ENCODE measurements around the gene PTCRA. TPM values are rescaled to one million over a fixed set of nuclear protein-coding genes. Genes with fewer than 3 reads are reported as not detected.

The PTCRA gene
- total and polyA plus RNA-seq, 4 donors, result 0.37 to 5.5 (median 4.0) TPM

GRCh38 chr6:42968126-42968701 lies 52.4 kb downstream of the PTCRA start:
- no peak for DNase-seq

GRCh38 chr6:42968783-42969182 lies 52.9 kb downstream of the PTCRA start:
- 73 to 87% methylated on average over 4 of the region's 4 CpGs for WGBS, 2 donors
- no peak for DNase-seq
- Histone ChIP-seq H3K9ac (ENCODE audit: insufficient read depth in 1 of 2, low read length in 2 of 2) (no peak overlapping the region), H3K9me3 (ENCODE audit: control insufficient read depth in 4 of 4, insufficient read depth in 3 of 4, low read length in 3 of 4) (no peaks in the 10 kb centered on the region), H3K27me3 (ENCODE audit: control insufficient read depth in 3 of 3, insufficient read depth in 3 of 3, low read length in 2 of 3) (no peaks in the 10 kb centered on the region), H3K36me3 (ENCODE audit: control insufficient read depth in 4 of 4, insufficient read depth in 4 of 4, low read length in 4 of 4) (peaks cover 2 to 45% (median 13%) of the 10 kb centered on the region in 4 donors), H3K27ac (ENCODE audit: low read depth in 1 of 2, low read length in 1 of 2) (no peak overlapping the region), H3K4me1 (ENCODE audit: control insufficient read depth in 5 of 5, insufficient read depth in 5 of 5, low read length in 5 of 5) (peaks cover 0 to 1% (median 0%) of the 10 kb centered on the region in 5 donors), H3K4me3 (no peak overlapping the region)
- ATAC-seq (ENCODE audit: insufficient read depth, low FRiP score), result no peak
- TF ChIP-seq CTCF (IDR thresholded peaks at IDR 0.05; ENCODE audit: control extremely low read depth, extremely low read depth), result no peak

More at GRCh38 chr6:42968126-42968701, 52.4 kb downstream of the PTCRA start:
- H3K27me3 ChIP-seq (ENCODE audit: control insufficient read depth in 3 of 3, insufficient read depth in 3 of 3, low read length in 2 of 3), result no peaks in the 10 kb centered on the region
- H3K9ac ChIP-seq (ENCODE audit: insufficient read depth in 1 of 2, low read length in 2 of 2), result no peak overlapping the region
- 96 to 98% methylated on average over 12 of the region's 12 CpGs for WGBS, 2 donors
- ATAC-seq (ENCODE audit: insufficient read depth, low FRiP score), result no peak
- no peak overlapping the region for H3K27ac ChIP-seq (ENCODE audit: low read depth in 1 of 2, low read length in 1 of 2)
- H3K4me1 ChIP-seq (ENCODE audit: control insufficient read depth in 5 of 5, insufficient read depth in 5 of 5, low read length in 5 of 5), result no peaks in the 10 kb centered on the region
- H3K9me3 ChIP-seq (ENCODE audit: control insufficient read depth in 4 of 4, insufficient read depth in 3 of 4, low read length in 3 of 4), result no peaks in the 10 kb centered on the region
- no peak overlapping the region for H3K4me3 ChIP-seq
- no peak for TF ChIP-seq CTCF (IDR thresholded peaks at IDR 0.05; ENCODE audit: control extremely low read depth, extremely low read depth)
- H3K36me3 ChIP-seq (ENCODE audit: control insufficient read depth in 4 of 4, insufficient read depth in 4 of 4, low read length in 4 of 4), result peaks cover 2 to 47% (median 13%) of the 10 kb centered on the region in 4 donors

- DNase-seq (no peak), ATAC-seq (ENCODE audit: insufficient read depth, low FRiP score) (no peak)
- no peaks in the 10 kb centered on the region for H3K9me3 ChIP-seq (ENCODE audit: control insufficient read depth in 4 of 4, insufficient read depth in 3 of 4, low read length in 3 of 4)
- H3K9ac ChIP-seq (ENCODE audit: insufficient read depth in 1 of 2, low read length in 2 of 2), result no peak overlapping the region
- H3K36me3 ChIP-seq (ENCODE audit: control insufficient read depth in 4 of 4, insufficient read depth in 4 of 4, low read length in 4 of 4), result peaks cover 2 to 43% (median 13%) of the 10 kb centered on the region in 4 donors
- no peak overlapping the region for H3K4me3 ChIP-seq
- WGBS, 2 donors, result 93 to 96% methylated on average over 2 of the region's 2 CpGs
- no peaks in the 10 kb centered on the region for H3K27me3 ChIP-seq (ENCODE audit: control insufficient read depth in 3 of 3, insufficient read depth in 3 of 3, low read length in 2 of 3)
- H3K4me1 ChIP-seq (ENCODE audit: control insufficient read depth in 5 of 5, insufficient read depth in 5 of 5, low read length in 5 of 5), result peaks cover 0 to 1% (median 0%) of the 10 kb centered on the region in 5 donors
- no peak overlapping the region for H3K27ac ChIP-seq (ENCODE audit: low read depth in 1 of 2, low read length in 1 of 2)
- no peak for TF ChIP-seq CTCF (IDR thresholded peaks at IDR 0.05; ENCODE audit: control extremely low read depth, extremely low read depth)
These were observed 53.6 kb downstream of the PTCRA start for GRCh38 chr6:42969431-42969830.

- H3K9ac ChIP-seq (ENCODE audit: insufficient read depth in 1 of 2, low read length in 2 of 2), result no peak overlapping the region
- 89 to 95% methylated on average over 4 of the region's 4 CpGs for WGBS, 2 donors
- DNase-seq, result no peak
- no peaks in the 10 kb centered on the region for H3K27me3 ChIP-seq (ENCODE audit: control insufficient read depth in 3 of 3, insufficient read depth in 3 of 3, low read length in 2 of 3)
- H3K27ac ChIP-seq (ENCODE audit: low read depth in 1 of 2, low read length in 1 of 2), result no peak overlapping the region
- no peak for ATAC-seq (ENCODE audit: insufficient read depth, low FRiP score)
- no peak overlapping the region for H3K4me3 ChIP-seq
- H3K36me3 ChIP-seq (ENCODE audit: control insufficient read depth in 4 of 4, insufficient read depth in 4 of 4, low read length in 4 of 4), result peaks cover 2 to 38% (median 14%) of the 10 kb centered on the region in 4 donors
- H3K4me1 ChIP-seq (ENCODE audit: control insufficient read depth in 5 of 5, insufficient read depth in 5 of 5, low read length in 5 of 5), result peaks cover 0 to 1% (median 0%) of the 10 kb centered on the region in 5 donors
- no peaks in the 10 kb centered on the region for H3K9me3 ChIP-seq (ENCODE audit: control insufficient read depth in 4 of 4, insufficient read depth in 3 of 4, low read length in 3 of 4)
- TF ChIP-seq CTCF (IDR thresholded peaks at IDR 0.05; ENCODE audit: control extremely low read depth, extremely low read depth), result no peak
These were observed 54.1 kb downstream of the PTCRA start for GRCh38 chr6:42969934-42970333.
